Measurements from ENCODE around the gene OR10Z1. TPM values are rescaled to one million over a fixed set of nuclear protein-coding genes. Genes with fewer than 3 reads are reported as not detected.

OR10Z1 gene
- total and polyA plus RNA-seq, 2 of the 13 experiments (the other 11 are each of a cell fraction or from before 2014, with no cell fraction given) = not detected

DNA sequence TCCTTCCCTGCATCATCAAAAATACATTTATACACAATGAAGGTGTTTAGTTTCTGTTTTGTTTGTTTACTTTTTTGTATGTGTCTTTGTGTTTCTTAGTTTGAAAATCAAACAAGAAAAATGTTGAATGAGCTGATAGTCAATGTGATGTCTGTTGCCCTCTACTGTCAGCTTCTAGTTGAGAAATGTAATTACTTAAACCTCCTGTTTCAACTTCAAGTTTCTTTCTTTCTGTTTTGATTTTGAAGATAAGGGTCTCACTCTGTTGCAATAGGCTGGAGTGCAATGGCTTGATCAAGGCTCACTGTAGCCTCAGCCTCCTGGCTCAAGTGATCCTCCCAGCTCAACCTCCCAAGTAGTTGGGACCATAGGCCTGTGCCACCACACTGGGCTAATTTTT lies 44.0 kb downstream of the OR10Z1 start:
- Histone ChIP-seq H3K79me2 (ENCODE audit: insufficient read depth, low read length) (no peaks in the 10 kb centered on the region), H3K27ac (ENCODE audit: extremely low read length, insufficient read depth, low read length) (no peak overlapping the region), H4K20me1 (ENCODE audit: insufficient read depth, low read length) (no peaks in the 10 kb centered on the region), H3K4me2 (ENCODE audit: low read depth, low read length) (no peak overlapping the region), H3K36me3 (replicated peaks in 1 of 2; ENCODE audit: control insufficient read depth in 1 of 2, insufficient read depth in 2 of 2, low read length in 2 of 2) (no peaks in the 10 kb centered on the region), H2AFZ (ENCODE audit: low read length) (no peak overlapping the region), H3K9ac (ENCODE audit: insufficient read depth, low read depth, low read length) (no peak overlapping the region), H3K4me1 (ENCODE audit: insufficient read depth, low read length) (no peaks in the 10 kb centered on the region), H3K27me3 (ENCODE audit: control insufficient read depth in 1 of 2, insufficient read depth in 2 of 2, low read length in 2 of 2) (no peaks in the 10 kb centered on the region), H3K4me3 (replicated peaks in 1 of 3; ENCODE audit: insufficient read depth in 1 of 3, low read depth in 2 of 3, low read length in 3 of 3) (no peak overlapping the region), H3K9me3 (ENCODE audit: low read length) (peaks cover 35% of the 10 kb centered on the region)
- ATAC-seq (no peak), DNase-seq (ENCODE audit: low spot score) (no peak), FAIRE-seq (no peak)
- in situ Hi-C loops (cut with HindIII; ENCODE audit: extremely low pct_ligation_motif_present, low pct_unique_long_range_greater_than_20kb) = no loop called here
- ChIA-PET CTCF (ENCODE audit: low intra/inter-chr PET ratio, low total read pairs) (no interaction called here), POLR2A (no interaction called here)
- no TSS peak for BruUV-seq (replicated peaks)
- intact Hi-C loops (cut with micrococcal nuclease; ENCODE audit: unreplicated experiment) = no loop called here
- no peak for TF ChIP-seq EZH2 (conservative IDR thresholded peaks at IDR 0.05; ENCODE audit: low read depth, low read length)
- TF ChIP-seq KAT2B (IDR thresholded peaks at IDR 0.05; ENCODE audit: borderline replicate concordance, low read depth, low read length) = no peak
- TF ChIP-seq, protein P1, sequence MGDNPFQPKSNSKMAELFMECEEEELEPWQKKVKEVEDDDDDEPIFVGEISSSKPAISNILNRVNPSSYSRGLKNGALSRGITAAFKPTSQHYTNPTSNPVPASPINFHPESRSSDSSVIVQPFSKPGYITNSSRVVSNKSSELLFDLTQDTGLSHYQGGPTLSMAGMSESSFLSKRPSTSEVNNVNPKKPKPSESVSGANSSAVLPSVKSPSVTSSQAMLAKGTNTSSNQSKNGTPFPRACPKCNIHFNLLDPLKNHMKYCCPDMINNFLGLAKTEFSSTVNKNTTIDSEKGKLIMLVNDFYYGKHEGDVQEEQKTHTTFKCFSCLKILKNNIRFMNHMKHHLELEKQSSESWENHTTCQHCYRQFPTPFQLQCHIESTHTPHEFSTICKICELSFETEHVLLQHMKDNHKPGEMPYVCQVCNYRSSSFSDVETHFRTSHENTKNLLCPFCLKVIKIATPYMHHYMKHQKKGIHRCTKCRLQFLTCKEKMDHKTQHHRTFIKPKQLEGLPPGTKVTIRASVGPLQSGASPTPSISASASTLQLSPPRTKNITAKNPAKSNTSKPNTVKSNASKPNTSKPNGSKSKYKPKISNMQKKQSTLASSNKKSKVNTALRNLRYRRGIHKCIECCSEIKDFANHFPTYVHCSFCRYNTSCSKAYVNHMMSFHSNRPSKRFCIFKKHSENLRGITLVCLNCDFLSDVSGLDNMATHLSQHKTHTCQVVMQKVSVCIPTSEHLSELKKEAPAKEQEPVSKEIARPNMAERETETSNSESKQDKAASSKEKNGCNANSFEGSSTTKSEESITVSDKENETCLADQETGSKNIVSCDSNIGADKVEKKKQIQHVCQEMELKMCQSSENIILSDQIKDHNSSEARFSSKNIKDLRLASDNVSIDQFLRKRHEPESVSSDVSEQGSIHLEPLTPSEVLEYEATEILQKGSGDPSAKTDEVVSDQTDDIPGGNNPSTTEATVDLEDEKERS (CRISPR knock-in tag; IDR thresholded peaks at IDR 0.05) = no peak
- no peak for TF ChIP-seq CENPT (CRISPR knock-in tag; IDR thresholded peaks at IDR 0.05; ENCODE audit: low read depth)
- TF ChIP-seq MEIS2 (CRISPR knock-in tag; IDR thresholded peaks at IDR 0.05) = no peak
- TF ChIP-seq, protein P2, sequence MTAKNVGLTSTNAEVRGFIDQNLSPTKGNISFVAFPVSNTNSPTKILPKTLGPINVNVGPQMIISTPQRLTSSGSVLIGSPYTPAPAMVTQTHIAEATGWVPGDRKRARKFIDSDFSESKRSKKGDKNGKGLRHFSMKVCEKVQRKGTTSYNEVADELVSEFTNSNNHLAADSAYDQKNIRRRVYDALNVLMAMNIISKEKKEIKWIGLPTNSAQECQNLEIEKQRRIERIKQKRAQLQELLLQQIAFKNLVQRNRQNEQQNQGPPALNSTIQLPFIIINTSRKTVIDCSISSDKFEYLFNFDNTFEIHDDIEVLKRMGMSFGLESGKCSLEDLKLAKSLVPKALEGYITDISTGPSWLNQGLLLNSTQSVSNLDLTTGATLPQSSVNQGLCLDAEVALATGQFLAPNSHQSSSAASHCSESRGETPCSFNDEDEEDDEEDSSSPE (CRISPR knock-in tag; IDR thresholded peaks at IDR 0.05) = no peak
- TF ChIP-seq FOXO1 (CRISPR knock-in tag; IDR thresholded peaks at IDR 0.05) = no peak
- TF ChIP-seq, protein P3, sequence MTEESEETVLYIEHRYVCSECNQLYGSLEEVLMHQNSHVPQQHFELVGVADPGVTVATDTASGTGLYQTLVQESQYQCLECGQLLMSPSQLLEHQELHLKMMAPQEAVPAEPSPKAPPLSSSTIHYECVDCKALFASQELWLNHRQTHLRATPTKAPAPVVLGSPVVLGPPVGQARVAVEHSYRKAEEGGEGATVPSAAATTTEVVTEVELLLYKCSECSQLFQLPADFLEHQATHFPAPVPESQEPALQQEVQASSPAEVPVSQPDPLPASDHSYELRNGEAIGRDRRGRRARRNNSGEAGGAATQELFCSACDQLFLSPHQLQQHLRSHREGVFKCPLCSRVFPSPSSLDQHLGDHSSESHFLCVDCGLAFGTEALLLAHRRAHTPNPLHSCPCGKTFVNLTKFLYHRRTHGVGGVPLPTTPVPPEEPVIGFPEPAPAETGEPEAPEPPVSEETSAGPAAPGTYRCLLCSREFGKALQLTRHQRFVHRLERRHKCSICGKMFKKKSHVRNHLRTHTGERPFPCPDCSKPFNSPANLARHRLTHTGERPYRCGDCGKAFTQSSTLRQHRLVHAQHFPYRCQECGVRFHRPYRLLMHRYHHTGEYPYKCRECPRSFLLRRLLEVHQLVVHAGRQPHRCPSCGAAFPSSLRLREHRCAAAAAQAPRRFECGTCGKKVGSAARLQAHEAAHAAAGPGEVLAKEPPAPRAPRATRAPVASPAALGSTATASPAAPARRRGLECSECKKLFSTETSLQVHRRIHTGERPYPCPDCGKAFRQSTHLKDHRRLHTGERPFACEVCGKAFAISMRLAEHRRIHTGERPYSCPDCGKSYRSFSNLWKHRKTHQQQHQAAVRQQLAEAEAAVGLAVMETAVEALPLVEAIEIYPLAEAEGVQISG (CRISPR knock-in tag; IDR thresholded peaks at IDR 0.05) = no peak
- no peak for TF ChIP-seq ZMAT3 (CRISPR knock-in tag; conservative IDR thresholded peaks at IDR 0.05)
- no peak for TF ChIP-seq ATM (IDR thresholded peaks at IDR 0.05; ENCODE audit: borderline replicate concordance)
- no peak for TF ChIP-seq FOXA1 (IDR thresholded peaks at IDR 0.05)
- TF ChIP-seq FOXA1 (CRISPR knock-in tag; IDR thresholded peaks at IDR 0.05) = no peak
- TF ChIP-seq NFE2 (CRISPR knock-in tag; IDR thresholded peaks at IDR 0.05) = no peak
- TF ChIP-seq ZNF264 (CRISPR knock-in tag; IDR thresholded peaks at IDR 0.05) = no peak

Data from HepG2 (cell line).